AG04450 (cell line): ENCODE measurements around the gene BPIFB6. TPM values are rescaled to one million over a fixed set of nuclear protein-coding genes. Genes with fewer than 3 reads are reported as not detected.

ENCODE experiments used
- CTCF ChIA-PET: fragments of 300-600, 350-600 bp; formaldehyde crosslinking; extraction: SDS; loops from one replicate; lab custom pipeline; 2022; ENCODE audit warnings: antibody characterized with exemption, inconsistent platforms; lab: Charles Lee
- POLR2A ChIA-PET: fragments of 350-600 bp; formaldehyde crosslinking; extraction: SDS; loops from one replicate; lab custom pipeline; 2021; ENCODE audit warnings: antibody characterized with exemption, inconsistent platforms; lab: Yijun Ruan, JAX
- DNase-seq: peaks from one replicate; pipeline ENCODE4 v3.0.0-alpha.2; 2011; ENCODE audit warnings: low read depth, low spot score
- H3K27ac ChIP-seq: one replicate; pipeline ENCODE4 v1.5.1; 2012; ENCODE audit warnings: low read depth, low read length, control low read depth
- H3K27me3 ChIP-seq: one replicate; pipeline ENCODE4 v1.6.0; 2012; ENCODE audit warnings: low read length; ENCODE audit not compliant: control insufficient read depth, insufficient read depth
- H3K4me3 ChIP-seq: 2 replicates; pipeline ENCODE4 v1.5.1; 2011; ENCODE audit warnings: mild to moderate bottlenecking, low read depth, low read length, control low read depth
- H3K9me3 ChIP-seq: 2 replicates; pipeline ENCODE4 v1.5.1; 2012; ENCODE audit warnings: low read length; ENCODE audit not compliant: control insufficient read depth, insufficient read depth
- CTCF ChIP-seq: IDR thresholded peaks from 2 replicates; pipeline ENCODE4 v1.5.1; 2011; ENCODE audit warnings: low read depth, low read length, control low read depth, inconsistent platforms
- polyA plus RNA-seq: library from polyadenylated mRNA; depleted of rRNA; stranded (reverse); fragments of >200 nt; gene quantifications from 2 replicates; pipeline ENCODE4 v1.2.3, GENCODE V29; 2011

The BPIFB6 gene
- polyA plus RNA-seq, 1 experiment, result not detected

- H3K9me3 ChIP-seq, result no peaks in the 10 kb centered on the region
- DNase-seq, result no peak
- H3K27ac ChIP-seq, result no peak overlapping the region
- peaks cover 7% of the 10 kb centered on the region for H3K27me3 ChIP-seq
- no peak overlapping the region for H3K4me3 ChIP-seq
- POLR2A ChIA-PET, result no interaction called here
- no peak for TF ChIP-seq CTCF
- CTCF ChIA-PET, result no interaction called here
Observed at GRCh38 chr20:33022289-33022688, 9.2 kb upstream of the BPIFB6 start.

- H3K27me3 ChIP-seq, result peaks cover 6% of the 10 kb centered on the region
- POLR2A ChIA-PET, result no interaction called here
- TF ChIP-seq CTCF, result no peak
- H3K27ac ChIP-seq, result no peak overlapping the region
- no peak overlapping the region for H3K4me3 ChIP-seq
- DNase-seq, result no peak
- CTCF ChIA-PET, result no interaction called here
- H3K9me3 ChIP-seq, result no peaks in the 10 kb centered on the region
Observed at GRCh38 chr20:33022694-33023438, 8.6 kb upstream of the BPIFB6 start.

GRCh38 chr20:33023439-33024242, 7.8 kb upstream of the BPIFB6 start:
- ChIA-PET CTCF (no interaction called here), POLR2A (no interaction called here)
- no peak for TF ChIP-seq CTCF
- DNase-seq, result no peak
- no peak overlapping the region for H3K4me3 ChIP-seq
- no peak overlapping the region for H3K27ac ChIP-seq
- no peaks in the 10 kb centered on the region; the same call in 1 of the 2 replicates for H3K9me3 ChIP-seq
- peaks cover 3% of the 10 kb centered on the region for H3K27me3 ChIP-seq

- CTCF ChIA-PET, result no interaction called here
- H3K27me3 ChIP-seq, result peaks cover 3% of the 10 kb centered on the region
- DNase-seq, result no peak
- TF ChIP-seq CTCF, result no peak
- H3K9me3 ChIP-seq, result no peaks in the 10 kb centered on the region; the same call in 1 of the 2 replicates
- POLR2A ChIA-PET, result no interaction called here
- no peak overlapping the region for H3K4me3 ChIP-seq
- no peak overlapping the region for H3K27ac ChIP-seq
Observed at GRCh38 chr20:33024243-33024560, 7.2 kb upstream of the BPIFB6 start.

- ChIA-PET POLR2A (no interaction called here), CTCF (no interaction called here)
- H3K27me3 ChIP-seq, result peaks cover 3% of the 10 kb centered on the region
- H3K9me3 ChIP-seq, result no peaks in the 10 kb centered on the region; the same call in 1 of the 2 replicates
- H3K27ac ChIP-seq, result no peak overlapping the region
- H3K4me3 ChIP-seq, result no peak overlapping the region
- TF ChIP-seq CTCF, result no peak
- DNase-seq, result no peak
Observed at GRCh38 chr20:33024609-33025317, 6.7 kb upstream of the BPIFB6 start.
